OCI-LY7 (cell line): ENCODE results near the gene VCL. TPM values are rescaled to one million over a fixed set of nuclear protein-coding genes. Genes with fewer than 3 reads are reported as not detected.
"Not testable (repeated sequence)": the region's sequence is repeated elsewhere in the genome, so short reads cannot be mapped to it uniquely, and the experiment has no call there.

ENCODE experiments used
- BruUV-seq: library from RNA; stranded (reverse); fragments of 400-500 nt; replicated peaks from 2 replicates; lab custom pipeline; 2021; lab: Mats Ljungman, UMichigan
- CTCF ChIA-PET: fragments of 300-600 bp; sonication (Branson Sonifier 250); formaldehyde crosslinking; loops from one replicate; lab custom pipeline; 2022; ENCODE audit warnings: antibody characterized with exemption; ENCODE audit not compliant: unreplicated experiment; lab: Charles Lee
- POLR2A ChIA-PET: fragments of 300-600 bp; sonication (Branson Sonifier 250); formaldehyde crosslinking; loops from one replicate; lab custom pipeline; 2022; ENCODE audit warnings: antibody characterized with exemption; lab: Charles Lee
- DNase-seq: peaks from one replicate; pipeline ENCODE4 v3.0.0-alpha.2; 2015; ENCODE audit warnings: low spot score
- H2AFZ ChIP-seq: fragments of 200-600 bp; sonication (generic), shearing (Covaris generic); 2 replicates; pipeline ENCODE4 v1.6.1; 2014; ENCODE audit warnings: mild to moderate bottlenecking, antibody characterized with exemption, low read length, moderate library complexity
- H3K27ac ChIP-seq: fragments of 200-600 bp; sonication (generic); 2 replicates; pipeline ENCODE4 v1.5.1; 2014; ENCODE audit warnings: mixed run types, low read depth, mild to moderate bottlenecking, moderate library complexity, low read length, inconsistent platforms; ENCODE audit not compliant: poor library complexity, severe bottlenecking
- H3K36me3 ChIP-seq: fragments of 200-600 bp; sonication (generic); 2 replicates; pipeline ENCODE4 v1.6.1; 2014; ENCODE audit warnings: mild to moderate bottlenecking, antibody characterized with exemption, low read length, moderate library complexity, mixed read lengths; ENCODE audit not compliant: insufficient read depth
- H3K4me1 ChIP-seq: fragments of 200-600 bp; sonication (generic); 2 replicates; pipeline ENCODE4 v1.5.1; 2014; ENCODE audit warnings: mild to moderate bottlenecking, low read length; ENCODE audit not compliant: insufficient read depth, poor library complexity, severe bottlenecking
- H3K4me2 ChIP-seq: fragments of 200-600 bp; sonication (generic); 2 replicates; pipeline ENCODE4 v1.6.1; 2014; ENCODE audit warnings: mild to moderate bottlenecking, low read length
- H3K4me3 ChIP-seq: fragments of 200-600 bp; sonication (generic); 2 replicates; pipeline ENCODE4 v1.5.1; 2014; ENCODE audit warnings: mild to moderate bottlenecking, low read depth, low read length; ENCODE audit not compliant: poor library complexity, severe bottlenecking
- H3K79me2 ChIP-seq: fragments of 200-600 bp; sonication (generic); 2 replicates; pipeline ENCODE4 v1.6.1; 2016; ENCODE audit warnings: low read depth, mild to moderate bottlenecking, low read length, moderate library complexity, mixed read lengths; ENCODE audit not compliant: insufficient read depth
- H3K9me2 ChIP-seq: fragments of 200-600 bp; sonication (generic); 2 replicates; pipeline ENCODE4 v1.6.1; 2016; ENCODE audit warnings: mild to moderate bottlenecking, low read length, mixed read lengths; ENCODE audit not compliant: insufficient read depth
- H3K9me3 ChIP-seq: fragments of 200-600 bp; sonication (generic); 2 replicates; pipeline ENCODE4 v1.6.1; 2014; ENCODE audit warnings: mild to moderate bottlenecking, mixed run types, low read length, mixed read lengths
- H4K20me1 ChIP-seq: fragments of 200-600 bp; sonication (generic); 2 replicates; pipeline ENCODE4 v1.6.1; 2014; ENCODE audit warnings: mild to moderate bottlenecking, antibody characterized with exemption, low read length, moderate library complexity, mixed read lengths; ENCODE audit not compliant: insufficient read depth
- CTCF ChIP-seq: fragments of 200-600 bp; sonication (generic); conservative IDR thresholded peaks from 2 replicates; pipeline ENCODE4 v1.5.1; 2014; ENCODE audit warnings: mild to moderate bottlenecking, antibody characterized with exemption, low read length, moderate library complexity, mixed read lengths
- EZH2phosphoT487 ChIP-seq: fragments of 200-600 bp; sonication (generic); IDR thresholded peaks from 2 replicates; pipeline ENCODE4 v1.6.1; 2018; ENCODE audit warnings: low read depth, borderline replicate concordance, mild to moderate bottlenecking, mixed run types, antibody characterized with exemption, low read length, moderate library complexity, mixed read lengths
- intact Hi-C: fragments of 100-400 bp; cut with micrococcal nuclease; formaldehyde crosslinking; loops from one replicate; pipeline ENCODE4 v1.10.0; 2022; ENCODE audit not compliant: unreplicated experiment
- total RNA-seq, 2 experiments: library from RNA; depleted of rRNA in 1 of 2; stranded (reverse); fragments of >200 nt in 1 of 2; shearing (Covaris generic) in 1 of 2; gene quantifications; 2 replicates each; pipeline ENCODE4 v1.2.3, GENCODE V29; 2014 to 2022

The VCL gene
- total RNA-seq, 2 experiments from 2014 or later: 19.1 to 55.5 TPM

GRCh38 chr10:74135452-74135851 is 137.5 kb downstream of the VCL start:
- intact Hi-C loops: no loop called here
- peaks cover 4% of the 10 kb centered on the region; the same call in 1 of the 2 replicates for H3K79me2 ChIP-seq
- no peaks in the 10 kb centered on the region for H3K4me1 ChIP-seq
- no peaks in the 10 kb centered on the region for H3K9me3 ChIP-seq
- no peaks in the 10 kb centered on the region for H3K9me2 ChIP-seq
- no peaks in the 10 kb centered on the region for H4K20me1 ChIP-seq
- no TSS peak for BruUV-seq
- no peak overlapping the region for H3K4me3 ChIP-seq
- no peak overlapping the region for H3K4me2 ChIP-seq
- TF ChIP-seq EZH2phosphoT487 (no peak), CTCF (no peak)
- H3K36me3 ChIP-seq: peaks cover 86% of the 10 kb centered on the region
- no peak overlapping the region for H3K27ac ChIP-seq
- CTCF ChIA-PET: no interaction called here
- POLR2A ChIA-PET: interaction anchor here (0.6 kb wide), 1 partner anchor 14 kb away, joined by 4 read pairs; no protein-coding TSS in a partner anchor
- DNase-seq: no peak
- no peak overlapping the region for H2AFZ ChIP-seq

- no peak overlapping the region for H3K27ac ChIP-seq
- no peak overlapping the region for H3K4me3 ChIP-seq
- DNase-seq: no peak
- peaks cover 73% of the 10 kb centered on the region for H3K36me3 ChIP-seq
- no peaks in the 10 kb centered on the region for H3K9me2 ChIP-seq
- intact Hi-C loops: no loop called here
- peaks cover 12% of the 10 kb centered on the region; the same call in 1 of the 2 replicates for H3K79me2 ChIP-seq
- H3K4me1 ChIP-seq: no peaks in the 10 kb centered on the region
- ChIA-PET CTCF (no interaction called here), POLR2A (interaction anchor here (0.9 to 1.2 kb wide), 3 partner anchors 12 to 235 kb away, joined by 4 to 5 read pairs (median 5); no protein-coding TSS in a partner anchor)
- BruUV-seq: no TSS peak
- no peak overlapping the region for H3K4me2 ChIP-seq
- TF ChIP-seq EZH2phosphoT487: no peak
- TF ChIP-seq CTCF: no peak
- H3K9me3 ChIP-seq: no peaks in the 10 kb centered on the region
- no peaks in the 10 kb centered on the region for H4K20me1 ChIP-seq
- no peak overlapping the region for H2AFZ ChIP-seq
These were observed 140.1 kb downstream of the VCL start for GRCh38 chr10:74137992-74138391.

- intact Hi-C loops, H3K9me2 ChIP-seq, H2AFZ ChIP-seq, H3K4me3 ChIP-seq, H4K20me1 ChIP-seq, H3K4me2 ChIP-seq, CTCF ChIA-PET, H3K4me1 ChIP-seq, BruUV-seq, H3K9me3 ChIP-seq, DNase-seq, H3K27ac ChIP-seq: not testable (repeated sequence)
- POLR2A ChIA-PET: interaction anchor here (0.7 to 1.2 kb wide), 8 partner anchors 8 to 238 kb away, joined by 3 to 10 read pairs (median 4); partner anchors contain the start of gene AP3M1
- peaks cover 68% of the 10 kb centered on the region for H3K36me3 ChIP-seq
- H3K79me2 ChIP-seq: peaks cover 16% of the 10 kb centered on the region; the same call in 1 of the 2 replicates
These were observed 140.7 kb downstream of the VCL start for GRCh38 chr10:74138596-74138995.
